Activated naive CD4-positive, alpha-beta T cell treated with anti-CD3 and anti-CD28 coated beads, Interleukin-2, amount 50 U/mL, for 16 hours (primary cell): ENCODE measurements around the gene CDY1B.
"Not testable (repeated sequence)": the region's sequence is repeated elsewhere in the genome, so short reads cannot be mapped to it uniquely, and the experiment has no call there.

Experiments
- DNase-seq: peaks from one replicate; pipeline ENCODE4 v3.0.0-alpha.2; 2020

Gene CDY1B

GRCh38 chrY:24047919-24048318 lies at the start of gene CDY1B:
Gene CDY1B, minus strand, starts transcription at chrY:24048019. Its CDS starts 331 bp downstream, at chrY:24047688.
- DNase-seq, result not testable (repeated sequence)

DNA sequence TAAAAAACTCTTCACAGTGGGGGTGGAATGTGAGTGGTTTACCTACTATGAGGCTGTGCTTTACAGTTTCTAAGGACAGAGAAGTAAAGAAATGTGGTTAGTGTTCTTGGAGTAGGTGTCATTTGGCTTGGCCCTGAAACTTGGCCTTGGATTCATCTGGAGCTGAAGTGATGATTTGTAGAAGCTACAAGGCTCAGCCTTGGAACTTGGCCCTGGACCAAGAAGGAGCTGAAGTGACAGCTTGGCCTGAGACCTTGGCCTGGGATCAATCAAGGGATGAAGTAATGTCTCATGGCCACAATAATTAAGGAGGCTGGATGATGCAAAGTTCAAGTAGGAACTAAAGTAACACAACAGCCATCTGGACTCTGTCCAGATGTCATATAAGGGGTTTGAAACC lies 1.7 kb upstream of the CDY1B start:
- DNase-seq, result not testable (repeated sequence)

GRCh38 chrY:24043209-24043608 lies 4.6 kb downstream of the CDY1B start:
- DNase-seq, result not testable (repeated sequence)

DNA sequence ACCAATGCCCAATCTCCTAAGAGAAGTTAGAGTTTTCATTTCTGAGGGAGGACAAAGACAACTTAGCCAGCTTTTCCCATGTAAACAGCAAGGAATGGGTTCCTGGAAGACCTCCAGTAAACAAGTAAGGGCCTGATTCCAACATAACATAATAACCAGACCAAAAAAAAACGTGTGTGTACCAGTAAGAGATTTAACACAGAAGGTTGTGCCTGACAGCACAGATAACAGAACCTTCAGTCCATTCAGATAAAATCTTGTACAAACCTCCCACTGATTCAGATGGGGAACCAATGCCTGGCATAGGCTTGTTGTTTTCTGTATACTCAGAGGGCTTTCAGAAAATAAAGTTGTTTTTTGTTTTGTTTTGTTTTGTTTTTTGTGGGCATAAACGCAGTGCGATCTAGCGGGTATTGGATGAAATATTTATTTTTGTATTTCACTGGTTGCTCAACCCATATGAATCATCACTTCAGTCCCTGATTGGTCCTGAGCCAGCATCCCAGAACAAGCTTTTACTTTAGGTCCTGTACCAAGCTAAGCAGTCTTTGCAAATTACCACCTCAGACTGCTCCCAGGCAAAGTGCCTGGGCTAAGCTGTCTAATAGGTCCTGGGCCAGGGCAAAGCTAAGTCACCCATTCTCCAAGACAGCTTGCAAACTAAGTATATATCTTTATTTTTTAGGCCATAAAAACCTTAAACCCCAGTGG lies 8.7 kb downstream of the CDY1B start:
- DNase-seq, result not testable (repeated sequence)

GRCh38 chrY:24026212-24027103 lies 21.4 kb downstream of the CDY1B start:
- not testable (repeated sequence) for DNase-seq
